HG03457 (cell line): ENCODE data around the gene FBLL1.
"Not testable (repeated sequence)": the region's sequence is repeated elsewhere in the genome, so short reads cannot be mapped to it uniquely, and the experiment has no call there.

ENCODE experiments used
- ATAC-seq: cut with Tn5 transposase; IDR thresholded peaks from one replicate; pipeline ENCODE4 v1.9.1; 2021; ENCODE audit warnings: moderate number of reproducible peaks; ENCODE audit not compliant: unreplicated experiment

The FBLL1 gene

DNA sequence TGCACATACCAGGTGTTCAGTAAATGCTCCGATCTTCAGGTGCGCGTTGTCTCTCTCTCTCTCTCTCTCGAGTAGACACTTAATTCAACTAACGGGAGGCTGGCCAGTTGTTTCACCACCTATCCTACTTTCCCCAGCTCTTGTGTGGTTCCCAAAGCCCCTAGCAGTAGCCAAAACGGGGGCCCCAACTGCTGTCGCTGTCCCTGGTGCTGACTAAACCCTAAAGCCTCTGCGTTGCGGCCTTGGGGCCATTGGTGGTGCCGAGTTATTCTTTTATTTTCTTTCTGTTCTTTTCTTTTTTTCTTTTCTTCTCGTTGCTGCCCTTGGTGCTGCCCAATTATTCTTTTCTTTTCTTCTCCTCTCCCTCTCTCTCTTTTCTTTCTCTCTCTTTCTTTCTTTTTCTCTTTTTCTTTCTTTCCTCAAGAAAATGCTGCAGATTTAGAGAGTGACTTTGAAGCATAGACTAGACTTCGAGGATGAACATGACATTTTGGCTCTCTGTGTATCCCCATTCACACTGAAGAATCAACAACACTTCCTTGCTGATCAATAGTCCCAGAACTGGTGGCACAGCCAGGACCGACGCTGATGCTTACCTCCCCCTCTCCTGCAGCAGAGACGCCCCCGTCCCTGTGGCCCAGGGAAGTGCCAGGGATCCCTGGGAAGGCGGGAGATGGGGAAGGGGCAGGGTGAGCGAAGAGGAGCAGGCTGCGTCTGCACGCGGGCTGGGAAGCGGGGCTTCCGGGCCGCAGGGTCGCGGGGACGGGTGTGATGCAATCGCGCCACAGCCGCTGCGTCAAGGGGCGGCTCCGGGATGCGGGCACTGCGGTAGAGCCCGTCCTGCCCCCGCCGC lies at the start of gene FBLL1:
FBLL1 (plus strand) TSS at position 785 of the 853 bp plus-strand sequence. CDS start 200 bp downstream, outside the sequence.
- no peak for ATAC-seq

DNA sequence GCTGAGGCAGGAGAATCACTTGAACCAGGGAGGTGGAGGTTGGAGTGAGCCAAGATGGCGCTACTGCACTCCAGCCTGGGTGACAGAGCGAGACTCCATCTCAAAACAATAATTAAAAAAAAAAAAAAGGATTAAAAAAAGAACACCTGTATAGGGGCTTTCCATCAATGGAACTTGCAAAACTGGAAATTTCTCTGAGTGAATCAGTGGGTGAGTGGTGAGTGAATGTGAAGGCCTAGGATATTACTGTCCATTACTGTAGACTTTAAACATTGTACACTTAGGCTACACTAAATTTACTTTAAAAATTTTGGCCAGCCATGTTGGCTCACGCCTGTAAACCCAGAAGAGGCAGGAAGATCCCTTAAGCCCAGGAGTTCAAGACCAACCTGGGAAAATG lies 48.5 kb upstream of the FBLL1 start:
- no peak for ATAC-seq

DNA sequence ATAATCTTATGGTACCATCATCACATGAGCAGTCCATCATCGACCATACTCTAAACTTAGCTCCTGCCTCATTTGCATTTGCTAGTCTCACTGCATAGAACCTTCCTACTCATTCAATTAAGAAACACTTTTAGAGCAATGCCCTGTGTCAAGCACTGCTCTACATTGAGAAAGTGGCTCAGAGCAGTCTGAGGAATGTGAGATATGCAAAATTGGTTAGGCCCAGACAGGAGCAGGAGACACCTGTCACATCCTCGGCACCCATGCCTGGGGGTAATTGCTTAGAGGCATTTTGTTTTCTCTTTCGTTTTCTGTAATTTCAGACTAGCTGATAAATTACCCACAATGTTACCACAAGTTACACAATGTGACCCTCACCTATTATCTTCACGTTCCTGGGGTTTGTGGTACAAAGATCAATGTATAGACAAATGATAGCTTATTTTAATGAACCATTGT lies 47.7 kb upstream of the FBLL1 start:
- ATAC-seq, result peak; percentile 94

DNA sequence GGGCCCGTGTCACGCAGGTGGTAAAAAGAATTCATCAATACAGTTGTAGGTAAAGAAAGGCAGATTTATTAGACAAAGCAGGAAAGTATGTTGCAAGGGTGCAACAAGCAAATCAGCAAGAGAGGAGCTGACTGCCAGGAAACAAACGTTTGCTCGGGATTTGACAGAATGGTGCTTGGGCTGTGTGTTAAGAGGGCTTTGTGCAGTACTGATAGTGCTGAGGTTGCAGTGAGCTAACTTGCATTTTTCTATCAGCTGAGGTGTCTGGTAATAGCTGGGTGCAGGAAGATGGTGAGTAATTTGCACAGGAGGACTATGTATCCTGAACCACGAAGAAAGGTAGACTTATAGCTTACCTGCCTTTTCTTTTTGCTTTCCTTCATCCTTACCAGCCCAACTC lies 46.7 kb upstream of the FBLL1 start:
- ATAC-seq, result no peak

DNA sequence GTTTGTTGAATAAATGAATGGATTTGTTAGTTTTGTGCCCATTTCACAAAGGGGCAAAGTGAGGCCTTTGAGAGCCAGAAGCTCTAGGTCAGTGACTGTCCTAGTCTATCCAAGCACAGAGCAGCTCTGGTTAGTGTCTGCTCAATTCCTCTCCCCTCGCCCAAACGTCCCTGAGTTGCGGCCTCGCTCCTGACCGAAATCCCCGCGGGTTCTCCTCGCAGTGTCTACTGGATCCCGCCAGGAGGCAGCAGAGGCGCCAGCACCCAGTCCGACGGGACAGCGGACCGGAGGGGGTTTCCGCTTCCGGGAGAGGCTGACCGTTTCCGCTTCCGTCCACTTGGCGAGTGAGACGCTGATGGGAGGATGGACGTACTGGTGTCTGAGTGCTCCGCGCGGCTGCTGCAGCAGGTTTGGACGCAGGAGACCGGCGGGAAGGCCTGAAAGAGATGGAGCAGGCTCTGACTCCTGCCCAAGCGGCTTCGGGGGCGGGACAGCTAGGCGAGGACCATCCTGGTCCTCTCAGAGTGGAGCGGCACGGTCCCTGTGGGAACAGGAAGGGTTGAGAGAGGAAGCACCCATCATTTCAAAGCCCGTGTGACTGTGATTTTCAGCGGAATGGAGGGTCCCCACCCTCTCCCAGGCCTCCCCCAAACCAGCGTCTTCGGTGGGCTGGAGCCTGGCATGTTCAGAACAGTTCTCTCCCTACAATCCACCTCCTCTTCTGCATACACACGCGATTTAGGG lies 42.8 kb upstream of the FBLL1 start, which contains the start of gene RARS1:
RARS1 (plus strand) TSS at position 336 of the 744 bp plus-strand sequence; CDS start at position 364, 28 bp downstream.
- ATAC-seq, result peak; percentile 80

DNA sequence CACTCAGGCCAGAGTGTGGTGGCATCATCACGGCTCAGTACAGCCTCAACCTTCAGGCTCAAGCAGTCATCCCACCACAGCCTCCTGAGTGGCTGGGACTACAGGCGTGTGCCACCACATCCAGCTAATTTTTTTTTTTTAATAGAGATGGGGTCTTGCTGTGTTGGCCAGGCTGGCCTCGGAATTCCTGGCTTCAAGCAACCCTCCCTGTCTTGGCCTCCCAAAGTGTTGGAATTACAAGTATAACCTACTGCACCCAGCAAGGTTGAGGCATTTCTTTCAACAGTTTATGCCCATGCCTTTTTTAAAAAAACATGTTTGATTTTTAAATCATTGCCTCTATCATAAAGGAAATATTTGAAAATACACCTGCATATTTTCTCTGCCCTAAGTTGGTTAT lies 40.0 kb upstream of the FBLL1 start:
- ATAC-seq, result no peak

DNA sequence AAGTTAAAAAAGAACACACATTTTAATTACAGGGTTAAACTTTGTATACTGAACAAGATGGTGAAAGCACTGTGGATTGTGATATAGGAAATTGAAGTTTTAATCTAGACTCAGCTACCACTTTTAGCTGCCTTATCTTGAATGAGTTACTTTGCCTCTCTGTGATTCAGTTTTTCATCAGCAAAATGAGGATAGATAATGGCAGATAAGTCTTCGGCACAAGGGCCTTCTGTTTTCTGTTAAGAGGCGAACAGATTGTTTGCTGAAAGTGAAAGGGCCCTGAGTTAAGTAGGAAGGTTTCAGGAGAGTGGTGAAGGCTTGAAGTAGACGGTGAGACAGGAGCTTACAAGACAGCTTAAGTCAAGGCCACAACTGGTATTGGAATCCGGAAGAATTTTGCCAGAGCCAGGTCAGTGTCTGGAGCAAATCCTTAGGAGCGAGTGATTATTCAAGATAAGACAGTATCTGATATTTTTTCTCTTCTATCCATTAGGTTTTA lies 35.0 kb upstream of the FBLL1 start:
- no peak for ATAC-seq

DNA sequence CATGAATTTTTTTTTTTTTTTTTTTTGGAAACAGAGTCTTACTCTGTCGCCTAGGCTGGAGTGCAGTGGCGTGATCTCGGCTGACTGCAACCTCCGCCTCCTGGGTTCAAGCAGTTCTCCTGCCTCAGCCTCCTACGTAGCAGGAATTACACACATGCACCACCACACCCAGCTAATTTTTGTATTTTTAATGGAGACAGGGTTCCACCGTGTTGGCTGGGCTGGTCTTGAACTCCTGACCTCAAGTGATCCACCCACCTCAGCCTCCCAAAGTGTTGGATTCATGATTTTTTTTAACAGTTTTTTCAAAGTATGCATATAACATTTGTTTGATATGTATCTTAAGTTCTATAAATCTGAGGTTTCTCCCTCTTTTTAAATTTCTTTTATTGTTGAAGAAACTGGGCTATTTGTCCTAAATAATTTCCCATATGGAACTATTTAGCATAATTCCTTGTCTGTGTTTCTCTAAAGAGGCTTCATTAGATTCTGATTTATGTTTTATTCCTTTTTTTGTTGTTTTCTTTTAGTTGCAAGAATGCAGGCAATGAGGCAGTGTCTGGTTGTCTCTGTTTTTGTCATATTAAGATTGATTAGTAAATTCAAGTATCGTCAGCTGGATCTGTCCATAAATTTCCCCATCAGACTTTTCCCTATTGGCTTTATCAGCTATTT lies 26.4 kb upstream of the FBLL1 start:
- no peak for ATAC-seq

DNA sequence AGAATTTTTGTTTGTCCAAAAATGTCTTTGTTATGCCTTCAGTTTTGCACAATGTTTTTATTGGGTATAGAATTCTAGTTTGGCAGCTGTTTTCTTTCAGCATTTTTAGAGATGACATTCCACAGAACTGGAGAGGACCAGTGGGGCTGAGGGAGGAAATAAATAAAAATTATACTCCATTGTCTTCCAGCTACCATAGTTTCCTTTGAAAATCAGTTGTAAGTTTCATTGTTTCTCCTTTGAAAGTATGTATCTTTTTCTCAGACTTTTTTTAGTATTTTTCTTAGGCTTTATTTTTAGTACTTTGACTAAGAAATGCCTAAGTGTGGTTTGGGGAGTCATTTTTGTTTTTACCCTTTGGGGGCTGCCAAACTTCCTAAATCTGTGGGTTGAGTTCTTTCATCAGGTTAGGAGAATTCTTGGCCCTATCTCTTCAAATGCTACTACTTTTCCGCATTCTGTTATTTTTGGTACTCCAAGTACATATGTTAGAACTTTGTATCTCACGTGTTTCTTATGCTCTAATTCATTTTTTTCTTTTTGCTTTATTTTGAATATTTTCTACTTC lies 15.2 kb upstream of the FBLL1 start:
- ATAC-seq, result no peak

DNA sequence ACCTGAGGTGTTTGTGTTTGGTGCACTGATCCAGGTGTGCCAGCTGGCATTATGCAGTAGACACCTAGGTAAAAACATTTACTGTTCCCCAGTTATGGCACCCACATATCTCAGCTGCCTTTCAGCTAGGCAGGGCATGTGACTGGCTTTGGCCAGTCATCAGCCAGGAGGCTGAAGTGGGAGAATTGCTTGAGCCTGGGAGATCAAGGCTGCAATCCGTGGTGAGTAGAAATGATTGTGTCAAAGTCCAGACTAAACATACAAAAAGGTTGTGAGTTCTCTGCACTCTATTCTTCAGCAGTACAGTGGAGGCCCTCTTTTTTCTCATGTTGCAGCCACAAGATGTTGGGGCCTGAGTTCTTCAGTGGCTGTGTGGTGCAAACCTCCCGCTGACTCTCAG lies 3.2 kb upstream of the FBLL1 start:
- ATAC-seq, result no peak

DNA sequence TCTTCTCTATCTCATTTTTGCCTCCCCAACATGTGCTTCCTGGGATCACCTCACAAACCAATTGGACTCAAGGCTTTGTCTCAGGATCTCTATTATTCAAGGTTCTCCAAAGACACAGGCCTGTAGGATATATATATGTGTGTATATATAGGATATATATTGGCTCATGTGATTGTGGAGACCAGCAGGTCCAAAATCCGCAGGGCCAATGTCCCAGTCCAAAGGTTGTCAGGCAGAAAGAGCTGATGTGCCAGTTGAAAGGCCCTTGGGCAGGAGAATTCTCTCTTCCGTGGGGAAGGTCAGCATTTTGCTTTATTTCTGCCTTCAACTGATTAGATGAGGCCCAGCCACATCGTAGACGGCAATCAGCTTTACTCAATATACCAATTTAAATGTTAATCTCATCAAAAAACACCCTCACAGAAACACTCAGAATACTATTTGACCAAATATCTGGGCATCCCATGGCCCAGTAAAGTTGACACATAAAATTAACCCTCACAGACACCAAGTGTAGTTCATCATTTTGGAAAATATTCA lies 1.3 kb upstream of the FBLL1 start:
- no peak for ATAC-seq

DNA sequence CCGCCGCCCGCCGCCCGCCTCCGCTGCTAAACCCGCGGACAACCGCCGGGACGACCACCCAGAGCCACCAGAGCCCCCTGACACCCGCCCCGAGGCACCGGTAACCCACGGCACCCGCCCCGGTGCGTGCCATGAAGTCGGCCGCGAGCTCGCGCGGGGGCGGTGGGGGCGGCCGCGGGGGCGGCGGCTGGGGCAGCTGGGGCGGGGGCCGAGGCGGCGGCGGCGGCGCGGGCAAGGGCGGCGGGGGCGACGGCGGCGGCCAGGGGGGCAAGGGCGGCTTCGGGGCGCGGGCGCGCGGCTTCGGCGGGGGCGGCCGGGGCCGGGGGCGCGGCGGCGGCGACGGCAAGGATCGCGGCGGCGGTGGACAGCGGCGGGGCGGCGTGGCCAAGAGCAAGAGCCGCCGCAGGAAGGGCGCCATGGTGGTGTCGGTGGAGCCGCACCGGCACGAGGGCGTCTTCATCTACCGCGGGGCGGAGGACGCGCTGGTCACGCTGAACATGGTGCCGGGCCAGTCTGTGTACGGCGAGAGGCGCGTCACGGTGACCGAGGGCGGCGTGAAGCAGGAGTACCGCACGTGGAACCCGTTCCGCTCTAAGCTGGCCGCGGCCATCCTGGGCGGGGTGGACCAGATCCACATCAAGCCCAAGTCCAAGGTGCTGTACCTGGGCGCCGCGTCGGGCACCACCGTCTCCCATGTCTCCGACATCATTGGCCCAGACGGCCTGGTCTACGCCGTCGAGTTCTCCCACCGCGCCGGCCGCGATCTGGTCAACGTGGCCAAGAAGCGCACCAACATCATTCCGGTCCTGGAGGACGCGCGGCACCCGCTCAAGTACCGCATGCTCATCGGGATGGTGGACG lies 499 bp downstream of the FBLL1 start:
- ATAC-seq, result no peak

DNA sequence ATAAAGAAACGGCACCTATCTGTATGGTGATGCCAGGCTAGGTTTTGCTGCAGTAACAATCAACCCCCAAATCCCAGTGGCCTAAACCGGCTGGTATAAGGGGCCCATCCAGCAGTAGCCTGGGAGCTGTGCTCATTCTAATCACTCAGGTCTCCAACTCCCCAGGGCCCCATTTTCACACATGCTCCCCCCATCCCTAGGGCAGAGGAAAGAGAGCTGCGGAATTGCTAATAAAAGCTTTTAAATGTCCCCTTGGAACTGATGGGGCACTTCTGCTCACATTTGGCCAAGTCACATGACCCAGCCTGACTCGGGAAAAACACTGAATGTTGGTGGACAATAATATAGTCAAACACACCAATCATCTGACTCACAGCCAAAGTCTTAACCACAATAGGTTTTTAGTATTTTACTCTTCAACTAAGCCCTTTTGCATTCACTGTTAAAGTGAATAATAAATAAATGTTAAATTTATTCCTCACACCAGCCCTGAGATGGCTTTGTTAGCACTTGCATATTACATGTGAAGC lies 1.6 kb downstream of the FBLL1 start:
- ATAC-seq, result no peak

DNA sequence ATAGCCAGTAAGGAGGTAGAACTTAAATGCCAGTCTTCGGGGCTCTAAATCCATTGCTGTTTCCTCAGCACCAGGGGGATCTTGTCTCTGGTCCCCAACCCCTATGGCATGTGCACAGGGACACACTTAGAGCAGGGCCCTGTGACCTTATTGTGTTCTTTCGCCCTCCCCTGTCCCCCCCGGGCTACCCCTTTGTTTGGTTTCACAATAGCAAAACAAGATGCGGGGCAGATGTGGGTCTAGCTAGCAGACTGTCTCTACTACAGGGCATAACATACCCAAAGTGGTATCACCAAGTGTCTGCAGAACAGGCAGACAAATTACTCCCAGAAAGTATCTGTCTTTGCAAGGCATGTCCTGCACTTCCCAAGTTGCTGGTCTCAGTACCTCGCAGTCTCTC lies 2.1 kb downstream of the FBLL1 start:
- no peak for ATAC-seq

DNA sequence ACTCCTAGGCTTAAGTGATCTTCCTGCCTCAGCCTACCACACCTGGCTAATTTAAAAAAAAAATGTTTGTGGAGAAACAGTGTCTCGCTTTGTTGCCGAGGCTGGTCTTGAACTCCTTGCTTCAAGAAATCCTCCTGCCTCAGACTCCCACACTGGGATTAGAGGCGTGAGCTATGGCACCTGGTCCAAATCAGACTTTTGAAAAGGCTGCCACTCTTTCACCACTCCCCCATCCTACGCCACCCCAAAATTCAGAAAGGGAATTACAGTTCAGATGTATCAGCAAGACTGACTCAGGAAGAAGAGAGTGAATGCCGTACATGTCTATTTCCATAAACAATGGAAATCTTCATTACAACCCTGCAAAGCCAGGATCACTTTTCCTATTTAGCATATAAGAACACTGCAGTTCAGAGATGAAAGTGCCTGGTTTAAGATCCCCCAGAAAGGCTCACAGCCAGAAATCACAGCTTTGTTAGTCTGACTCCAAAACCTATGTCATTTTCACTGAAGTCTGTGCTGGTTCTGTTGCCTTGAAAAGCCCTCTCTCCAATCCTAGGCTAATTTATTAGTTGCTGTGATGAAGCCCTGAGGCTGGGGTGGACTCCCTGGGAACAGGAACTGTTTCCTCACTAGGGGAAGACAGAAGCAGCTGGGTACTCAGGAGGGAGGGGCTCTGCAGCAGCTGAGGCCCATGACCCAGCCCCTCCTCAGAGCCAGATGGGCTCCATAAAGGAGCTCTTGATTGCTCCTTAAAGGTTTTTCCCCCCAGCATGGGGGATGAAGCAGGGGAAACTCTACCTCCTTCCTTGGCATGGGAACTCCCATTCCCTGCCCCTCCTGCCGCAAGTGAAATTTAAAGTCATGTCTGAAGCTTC lies 3.1 kb downstream of the FBLL1 start:
- no peak for ATAC-seq

DNA sequence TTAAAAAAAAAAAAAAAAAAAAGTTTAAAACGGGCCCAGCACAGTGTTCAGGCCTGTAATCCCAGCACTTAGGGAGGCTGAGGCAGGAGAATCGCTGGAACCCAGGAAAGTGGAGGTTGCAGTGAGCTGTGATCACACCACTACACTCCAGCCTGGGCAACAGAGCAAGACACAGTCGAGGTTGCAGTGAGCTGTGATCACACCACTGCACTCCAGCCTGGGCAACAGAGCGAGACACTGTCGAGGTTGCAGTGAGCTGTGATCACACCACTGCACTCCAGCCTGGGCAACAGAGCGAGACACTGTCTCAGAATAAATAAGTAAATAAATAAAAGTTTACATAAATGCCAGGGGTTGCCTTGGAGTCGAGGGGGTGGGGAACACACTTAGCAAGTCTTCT lies 5.2 kb downstream of the FBLL1 start:
- not testable (repeated sequence) for ATAC-seq

DNA sequence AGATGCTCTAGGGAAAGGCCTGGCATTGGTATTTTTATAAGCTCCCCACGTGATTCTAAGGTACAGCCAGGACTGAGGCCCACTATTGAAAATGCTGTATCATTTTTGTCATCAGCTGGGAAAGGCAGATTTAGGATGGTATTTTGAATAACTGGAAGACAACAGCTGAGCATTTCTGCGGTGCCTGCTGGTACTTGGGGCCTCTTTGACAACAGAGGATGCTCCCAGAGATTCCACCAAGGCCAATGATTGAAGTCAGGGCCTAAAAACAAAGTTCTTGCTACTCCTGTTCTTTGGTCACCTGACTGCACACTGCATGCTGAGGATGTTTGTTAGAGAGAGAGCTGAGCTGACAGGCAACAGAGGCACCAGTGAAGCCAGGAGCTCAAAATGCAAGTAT lies 8.1 kb downstream of the FBLL1 start:
- no peak for ATAC-seq

DNA sequence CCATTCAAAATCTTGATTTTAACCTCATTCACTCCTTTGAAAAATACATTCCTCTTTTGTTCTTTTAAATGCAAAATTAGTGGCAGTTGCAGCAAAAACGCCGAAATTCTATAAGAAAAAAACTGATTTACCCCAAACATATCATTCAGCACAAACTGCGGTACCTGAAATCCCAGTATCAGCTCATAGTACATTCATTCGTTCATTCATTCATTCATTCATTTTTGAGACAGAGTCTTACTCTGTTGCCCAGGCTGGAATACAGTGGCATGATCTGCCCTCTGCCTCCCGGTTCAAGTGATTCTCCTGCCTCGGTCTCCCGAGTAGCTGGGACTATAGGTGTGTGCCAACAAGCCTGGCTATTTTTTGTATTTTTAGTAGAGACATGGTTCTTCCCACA lies 20.4 kb downstream of the FBLL1 start:
- ATAC-seq, result no peak
